Hepatocyte (in vitro differentiated cells): ENCODE measurements around the gene ABCB11.

Experiments
- CTCF ChIP-seq: fragments of 200-600 bp; sonication (generic); IDR thresholded peaks from 2 replicates; pipeline ENCODE4 v1.5.1; 2016; ENCODE audit warnings: antibody characterized with exemption, mild to moderate bottlenecking; ENCODE audit not compliant: poor library complexity
- EZH2 ChIP-seq: fragments of 200-600 bp; sonication (generic); IDR thresholded peaks from 2 replicates; pipeline ENCODE4 v1.6.1; 2016; ENCODE audit warnings: antibody characterized with exemption, mild to moderate bottlenecking, borderline replicate concordance

DNA sequence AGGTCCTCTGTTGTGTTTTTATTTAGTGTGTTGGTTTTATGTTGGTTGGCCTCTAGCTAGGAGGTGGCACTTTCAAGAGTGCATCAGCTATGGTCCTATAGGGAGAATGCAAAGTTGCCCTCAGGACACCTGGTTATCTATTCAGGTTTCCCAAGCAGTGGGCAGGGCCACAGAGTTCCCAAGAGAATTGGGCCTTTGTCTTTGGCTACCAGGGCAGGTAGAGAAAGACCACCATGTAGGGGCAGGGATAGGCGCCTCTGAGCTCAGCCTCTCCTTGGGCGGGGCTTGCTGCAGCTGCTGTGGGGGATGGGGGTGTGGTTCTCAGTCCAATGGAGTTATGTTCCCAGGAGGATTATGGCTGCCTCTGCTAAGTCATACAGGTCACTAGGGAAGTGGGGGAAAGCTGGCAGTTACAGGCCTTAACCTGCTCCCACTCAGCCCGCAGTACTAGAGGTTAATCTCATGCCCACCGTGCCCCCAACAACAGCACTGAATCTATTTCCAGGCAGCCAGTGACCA lies 26.0 kb downstream of the ABCB11 start:
- TF ChIP-seq CTCF (no peak), EZH2 (no peak)
